ENCODE measurements around the gene ZNF518B.

- no peak for TF ChIP-seq POLR2AphosphoS5 (IDR thresholded peaks at IDR 0.05; ENCODE audit: low read depth, low read length)
- TF ChIP-seq TAF1 (IDR thresholded peaks at IDR 0.05; ENCODE audit: borderline replicate concordance, insufficient read depth, low read length), result no peak
Measured at GRCh38 chr4:10462876-10463275, 5.7 kb upstream of the ZNF518B start.
